Gastroesophageal sphincter (tissue), 4 donors: ENCODE results near the gene POMT2. TPM values are rescaled to one million over a fixed set of nuclear protein-coding genes. Genes with fewer than 3 reads are reported as not detected.

Source experiments
- ATAC-seq: fragments of 150-250 bp; one replicate; pipeline ENCODE4 v1.9.1; 2016; ENCODE audit warnings: mild to moderate bottlenecking, moderate library complexity
- H3K27ac ChIP-seq, 4 donors: fragments of 200-600 bp; sonication (generic) in 3 of 4; 1 replicate in 3 of 4; 2 replicates in 1 of 4; pipeline ENCODE4 v1.5.1; 2016 to 2019
- H3K27me3 ChIP-seq: fragments of 200-600 bp; sonication (generic); one replicate; pipeline ENCODE4 v1.5.1; 2019
- H3K36me3 ChIP-seq, 2 donors: fragments of 200-600 bp; sonication (generic); one replicate each; pipeline ENCODE4 v1.5.1; 2019; ENCODE audit warnings: control low read depth in 1 of 2
- H3K4me1 ChIP-seq, 3 donors: fragments of 200-600 bp; sonication (generic); 1 replicate in 2 of 3; 2 replicates in 1 of 3; pipeline ENCODE4 v1.5.1; 2016 to 2019; ENCODE audit warnings: control low read depth in 2 of 3
- H3K4me3 ChIP-seq, 2 donors: fragments of 200-600 bp; sonication (generic); one replicate each; pipeline ENCODE4 v1.5.1; 2019; ENCODE audit warnings: mild to moderate bottlenecking in 1 of 2, moderate library complexity in 1 of 2
- H3K9me3 ChIP-seq, 3 donors: fragments of 200-600 bp; sonication (generic); one replicate each; pipeline ENCODE4 v1.5.1; 2017 to 2019; ENCODE audit warnings: control low read depth in 2 of 3
- EP300 ChIP-seq: sonication (generic); formaldehyde crosslinking; IDR thresholded peaks from one replicate; pipeline ENCODE4 v1.6.1; 2017; ENCODE audit warnings: antibody characterized with exemption, mild to moderate bottlenecking
- POLR2A ChIP-seq, 2 donors: fragments of 450-650 bp; IDR thresholded peaks; one replicate each; pipeline ENCODE4 v1.6.1; 2017; ENCODE audit warnings: antibody characterized with exemption in 2 of 2, mild to moderate bottlenecking in 2 of 2, moderate library complexity in 1 of 2
- POLR2AphosphoS5 ChIP-seq: sonication (generic); formaldehyde crosslinking; IDR thresholded peaks from one replicate; pipeline ENCODE4 v1.6.1; 2017; ENCODE audit warnings: antibody characterized with exemption
- WGBS, 2 donors: methylation state at CpG; one replicate each; pipeline ENCODE4 v1.1.5; 2018; ENCODE audit warnings: low coverage in 1 of 2; 5-methylcytosine and 5-hydroxymethylcytosine counted together
- total RNA-seq, 4 donors: library from RNA; depleted of rRNA; stranded (reverse); fragments of >200 nt; gene quantifications; one replicate each; pipeline ENCODE4 v1.1.0, GENCODE V29; 2016
- TF ChIP-seq, protein P1 (sequence below), 4 experiments: fragments of 200-600 bp in 2 of 4; fragments of 450-650 bp in 2 of 4; sonication (generic) in 1 of 4; IDR thresholded peaks; one replicate each; pipeline ENCODE4 v1.5.1; 2017 to 2019; ENCODE audit warnings: antibody characterized with exemption in 4 of 4, mild to moderate bottlenecking in 2 of 4, moderate library complexity in 2 of 4

The POMT2 gene
- total RNA-seq, 4 donors from 2014 or later = 8.1 to 20.9 (median 14.4) TPM

GRCh38 chr14:77343662-77344061, 23.0 kb upstream of the POMT2 start:
- Histone ChIP-seq H3K4me3 (no peak overlapping the region), H3K9me3 (no peaks in the 10 kb centered on the region), H3K36me3 (peaks cover 0 to 71% of the 10 kb centered on the region in 2 donors), H3K4me1 (no peaks in the 10 kb centered on the region), H3K27me3 (no peaks in the 10 kb centered on the region), H3K27ac (no peak overlapping the region)
- no peak for ATAC-seq
- TF ChIP-seq EP300 = no peak
- no peak for TF ChIP-seq POLR2A (IDR thresholded peaks at IDR 0.05)
- TF ChIP-seq POLR2AphosphoS5 = no peak
- TF ChIP-seq, protein P1, sequence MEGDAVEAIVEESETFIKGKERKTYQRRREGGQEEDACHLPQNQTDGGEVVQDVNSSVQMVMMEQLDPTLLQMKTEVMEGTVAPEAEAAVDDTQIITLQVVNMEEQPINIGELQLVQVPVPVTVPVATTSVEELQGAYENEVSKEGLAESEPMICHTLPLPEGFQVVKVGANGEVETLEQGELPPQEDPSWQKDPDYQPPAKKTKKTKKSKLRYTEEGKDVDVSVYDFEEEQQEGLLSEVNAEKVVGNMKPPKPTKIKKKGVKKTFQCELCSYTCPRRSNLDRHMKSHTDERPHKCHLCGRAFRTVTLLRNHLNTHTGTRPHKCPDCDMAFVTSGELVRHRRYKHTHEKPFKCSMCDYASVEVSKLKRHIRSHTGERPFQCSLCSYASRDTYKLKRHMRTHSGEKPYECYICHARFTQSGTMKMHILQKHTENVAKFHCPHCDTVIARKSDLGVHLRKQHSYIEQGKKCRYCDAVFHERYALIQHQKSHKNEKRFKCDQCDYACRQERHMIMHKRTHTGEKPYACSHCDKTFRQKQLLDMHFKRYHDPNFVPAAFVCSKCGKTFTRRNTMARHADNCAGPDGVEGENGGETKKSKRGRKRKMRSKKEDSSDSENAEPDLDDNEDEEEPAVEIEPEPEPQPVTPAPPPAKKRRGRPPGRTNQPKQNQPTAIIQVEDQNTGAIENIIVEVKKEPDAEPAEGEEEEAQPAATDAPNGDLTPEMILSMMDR (IDR thresholded peaks at IDR 0.05) = no peak
- 74 to 90% methylated on average over 2 of the region's 2 CpGs for WGBS, 2 donors

GRCh38 chr14:77342726-77343397, 22.2 kb upstream of the POMT2 start:
- WGBS, 2 donors = 90 to 95% methylated on average over 10 of the region's 10 CpGs
- no peak for ATAC-seq
- Histone ChIP-seq H3K4me1 (no peaks in the 10 kb centered on the region), H3K9me3 (no peaks in the 10 kb centered on the region), H3K27ac (no peak overlapping the region), H3K4me3 (no peak overlapping the region), H3K27me3 (no peaks in the 10 kb centered on the region), H3K36me3 (peaks cover 0 to 72% of the 10 kb centered on the region in 2 donors)
- TF ChIP-seq POLR2AphosphoS5 = no peak

GRCh38 chr14:77340389-77340788, 19.7 kb upstream of the POMT2 start:
- no peaks in the 10 kb centered on the region for H3K27me3 ChIP-seq
- no peaks in the 10 kb centered on the region for H3K4me1 ChIP-seq
- TF ChIP-seq, protein P1 (IDR thresholded peaks at IDR 0.05) = no peak
- no peak for TF ChIP-seq EP300
- no peak for TF ChIP-seq POLR2A (IDR thresholded peaks at IDR 0.05)
- no peak for TF ChIP-seq POLR2AphosphoS5
- no peak for ATAC-seq
- H3K9me3 ChIP-seq = no peaks in the 10 kb centered on the region
- no peak overlapping the region for H3K4me3 ChIP-seq
- H3K27ac ChIP-seq = no peak overlapping the region
- 86 to 95% methylated on average over 3 to 4 of the region's 4 CpGs for WGBS, 2 donors
- peaks cover 0 to 76% of the 10 kb centered on the region in 2 donors for H3K36me3 ChIP-seq

- ATAC-seq = no peak
- no peak overlapping the region for H3K27ac ChIP-seq
- H3K9me3 ChIP-seq = no peaks in the 10 kb centered on the region
- no peaks in the 10 kb centered on the region for H3K27me3 ChIP-seq
- TF ChIP-seq, protein P1 (IDR thresholded peaks at IDR 0.05) = no peak
- TF ChIP-seq POLR2A (IDR thresholded peaks at IDR 0.05) = no peak
- TF ChIP-seq POLR2AphosphoS5 = no peak
- TF ChIP-seq EP300 = no peak
- no peak overlapping the region for H3K4me3 ChIP-seq
- WGBS, 2 donors = 100% methylated on average over 1 of the region's 1 CpG
- H3K36me3 ChIP-seq = peaks cover 0 to 71% of the 10 kb centered on the region in 2 donors
- H3K4me1 ChIP-seq = no peaks in the 10 kb centered on the region
Observed at GRCh38 chr14:77339407-77339806, 18.7 kb upstream of the POMT2 start.

GRCh38 chr14:77338302-77338701, 17.6 kb upstream of the POMT2 start:
- Histone ChIP-seq H3K4me1 (no peaks in the 10 kb centered on the region), H3K4me3 (no peak overlapping the region), H3K9me3 (no peaks in the 10 kb centered on the region), H3K36me3 (peaks cover 0 to 61% of the 10 kb centered on the region in 2 donors), H3K27me3 (no peaks in the 10 kb centered on the region), H3K27ac (no peak overlapping the region)
- 65 to 87% methylated on average over 2 of the region's 2 CpGs for WGBS, 2 donors
- TF ChIP-seq POLR2AphosphoS5 (no peak), EP300 (no peak), POLR2A (IDR thresholded peaks at IDR 0.05) (no peak)
- TF ChIP-seq, protein P1 (IDR thresholded peaks at IDR 0.05) = no peak
- no peak for ATAC-seq
